ENCODE measurements around the gene SLC6A3.
A peak's percentile ranks its signal among the peaks of the same experiment; 100 is the strongest.
"Not testable (repeated sequence)": the region's sequence is repeated elsewhere in the genome, so short reads cannot be mapped to it uniquely, and the experiment has no call there.

Gene SLC6A3

GRCh38 chr5:1385395-1386273 lies 59.6 kb downstream of the SLC6A3 start:
- peak; percentile 60 for DNase-seq

GRCh38 chr5:1384521-1384920 lies 60.7 kb downstream of the SLC6A3 start:
- DNase-seq, result no peak

DNA sequence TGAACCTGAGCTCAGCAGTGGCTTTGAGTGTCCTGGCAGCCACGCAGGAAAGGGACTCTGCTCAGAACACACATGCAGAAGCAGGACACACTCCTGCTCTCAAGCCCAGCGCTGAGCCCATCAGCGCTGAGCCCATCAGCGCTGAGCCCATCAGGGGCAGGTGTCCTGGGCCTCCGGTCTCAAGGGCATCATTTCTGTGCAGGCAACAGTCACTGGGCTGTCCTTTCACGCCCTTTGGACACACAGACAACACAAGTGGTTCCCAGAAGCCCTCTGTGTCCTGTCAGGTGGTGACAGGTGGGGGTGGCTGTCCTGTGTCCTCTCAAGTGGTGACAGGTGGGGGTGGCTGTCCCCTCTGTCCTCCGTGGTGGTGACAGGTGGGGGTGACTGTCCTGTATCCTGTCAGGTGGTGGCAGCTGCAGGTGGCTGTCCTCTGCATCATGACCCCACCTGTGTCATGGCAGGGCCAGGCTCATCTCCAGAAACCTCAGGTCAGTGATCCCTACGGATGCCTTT lies 61.3 kb downstream of the SLC6A3 start:
- DNase-seq, result no peak

DNA sequence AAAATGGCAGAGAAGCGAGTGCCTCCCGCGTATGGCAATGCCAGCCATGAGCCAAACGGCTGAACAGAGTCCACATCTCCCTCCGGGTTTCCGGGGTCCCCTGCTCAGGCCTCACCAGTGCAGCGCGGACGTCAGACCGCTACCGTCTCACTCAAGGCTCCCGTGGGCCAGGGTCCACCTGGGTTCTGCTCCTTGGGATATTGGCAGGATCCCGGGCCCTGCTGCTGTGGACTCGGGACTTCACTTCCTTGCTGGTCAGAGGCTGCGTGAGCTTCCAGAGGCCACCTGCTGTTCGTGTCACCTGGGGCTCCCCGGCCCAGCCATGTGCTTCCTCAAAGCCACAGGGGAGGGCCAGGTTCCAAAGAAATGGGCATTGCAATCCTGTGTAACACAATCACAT lies 61.9 kb downstream of the SLC6A3 start:
- DNase-seq, result no peak

- no peak for DNase-seq
These were observed 63.0 kb downstream of the SLC6A3 start for GRCh38 chr5:1382248-1382700.

DNA sequence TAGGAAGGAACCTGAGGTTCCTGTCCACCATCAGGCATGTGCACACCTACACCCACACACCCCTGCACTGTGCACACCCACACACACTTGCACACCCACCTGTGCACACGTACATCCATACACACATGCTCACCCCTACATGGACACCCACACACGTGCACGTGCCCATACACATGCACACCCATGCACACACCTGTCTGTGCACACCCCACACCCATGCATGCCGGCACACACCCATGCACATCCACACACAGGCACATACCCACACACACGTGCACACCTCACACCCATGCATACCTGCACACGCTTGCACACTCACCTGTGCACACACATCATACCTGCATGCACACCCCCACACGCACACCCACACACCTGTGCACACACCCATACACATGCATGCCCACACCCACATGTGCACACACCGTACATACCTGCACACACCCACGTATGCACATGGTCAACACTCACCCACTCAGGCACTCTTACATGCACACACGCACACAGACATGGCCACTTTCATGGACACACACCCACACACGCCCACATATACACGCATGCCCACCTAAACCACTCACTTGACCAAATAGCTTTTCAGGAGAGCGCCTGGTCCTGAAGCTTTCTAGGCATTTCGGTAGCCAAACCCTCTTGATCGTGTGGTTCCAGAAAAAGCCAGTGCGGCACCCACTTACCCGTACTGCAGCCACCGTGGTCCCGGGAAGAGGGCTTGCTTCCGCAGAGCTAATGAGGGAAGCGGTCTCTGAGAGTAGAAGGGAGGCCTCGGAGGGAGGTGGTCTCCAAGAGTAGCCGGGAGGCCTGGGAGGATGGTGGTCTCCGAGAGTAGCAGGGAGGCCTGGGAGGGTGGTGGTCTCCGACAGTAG lies 63.6 kb downstream of the SLC6A3 start:
- no peak for DNase-seq

DNA sequence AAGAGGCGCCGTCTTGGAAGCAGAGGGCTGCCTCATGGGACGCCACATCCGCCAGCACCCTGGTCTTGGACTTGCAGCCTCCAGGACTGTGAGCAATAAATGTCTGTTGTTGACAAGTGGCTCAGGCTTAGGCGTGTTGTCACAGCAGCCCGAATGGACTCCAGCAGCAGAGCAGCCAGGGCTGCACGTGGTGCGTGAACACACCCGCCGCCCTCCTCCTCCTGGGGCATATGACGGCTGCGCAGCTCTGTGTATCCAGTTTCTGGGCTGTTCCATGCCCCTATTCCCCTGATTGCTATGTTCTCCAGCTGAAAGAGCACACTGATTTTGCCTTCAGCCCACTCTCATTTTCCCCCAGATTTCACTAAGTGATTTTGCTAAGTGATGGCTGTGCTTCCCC lies 64.3 kb downstream of the SLC6A3 start:
- DNase-seq, result no peak

GRCh38 chr5:1380011-1380817 lies 65.0 kb downstream of the SLC6A3 start:
- no peak for DNase-seq

DNA sequence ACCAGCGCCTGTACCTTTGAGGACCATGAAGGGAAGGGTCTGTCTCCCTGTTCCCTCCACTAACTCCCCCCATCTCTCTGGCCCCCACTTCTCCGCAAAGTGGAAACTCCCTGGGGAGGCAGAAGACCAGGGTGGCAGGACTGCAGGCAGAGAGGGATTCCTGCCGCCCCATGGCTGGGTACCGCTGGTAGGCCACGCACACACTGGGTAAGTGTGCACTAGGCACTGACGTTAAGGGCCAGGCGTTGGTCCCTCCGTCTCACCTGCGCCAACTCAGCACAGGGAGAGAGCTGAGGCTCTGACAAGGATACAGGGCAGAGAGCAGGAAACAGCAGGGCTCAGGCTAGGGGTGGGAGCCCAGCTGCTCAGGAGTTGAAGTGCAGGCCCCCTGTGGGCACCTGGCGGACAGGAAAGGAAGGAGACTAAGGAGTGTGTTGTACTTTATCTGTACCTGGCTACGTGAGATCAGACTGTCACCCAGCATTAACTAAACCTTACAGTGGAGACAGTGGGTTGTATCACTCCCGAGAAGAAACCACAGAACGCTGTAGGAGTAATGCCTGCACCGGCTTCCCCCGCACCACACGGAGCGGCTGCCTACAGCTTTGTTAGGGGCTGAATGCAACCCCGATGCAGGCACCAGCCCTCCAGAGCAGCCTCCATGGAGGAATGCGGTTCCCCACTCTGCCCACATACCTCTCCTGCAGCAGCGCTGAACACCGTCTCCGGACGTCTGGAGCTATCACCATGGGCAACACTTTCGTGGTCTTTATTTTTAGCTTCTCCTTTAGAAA lies 66.2 kb downstream of the SLC6A3 start:
- DNase-seq, result no peak

DNA sequence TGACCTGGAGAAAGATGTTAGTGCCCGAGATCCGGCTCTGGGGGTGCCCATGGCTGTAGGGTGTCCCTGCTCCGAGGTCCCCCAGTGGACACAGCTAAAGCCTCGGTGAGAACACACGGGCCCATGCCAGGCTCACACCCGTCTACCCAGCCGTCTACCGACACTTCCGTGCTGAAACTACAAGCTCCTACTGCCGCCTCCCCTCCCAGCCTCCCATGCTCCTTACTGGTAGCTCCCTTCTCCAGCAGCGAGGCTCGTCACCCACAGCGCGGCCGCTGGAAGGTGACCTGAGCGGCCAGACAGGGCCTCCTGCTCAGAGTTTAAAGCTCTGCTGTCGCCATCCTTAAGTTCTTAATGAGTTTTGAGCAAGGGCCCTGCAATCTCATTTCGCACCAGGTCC lies 67.1 kb downstream of the SLC6A3 start:
- DNase-seq, result no peak

DNA sequence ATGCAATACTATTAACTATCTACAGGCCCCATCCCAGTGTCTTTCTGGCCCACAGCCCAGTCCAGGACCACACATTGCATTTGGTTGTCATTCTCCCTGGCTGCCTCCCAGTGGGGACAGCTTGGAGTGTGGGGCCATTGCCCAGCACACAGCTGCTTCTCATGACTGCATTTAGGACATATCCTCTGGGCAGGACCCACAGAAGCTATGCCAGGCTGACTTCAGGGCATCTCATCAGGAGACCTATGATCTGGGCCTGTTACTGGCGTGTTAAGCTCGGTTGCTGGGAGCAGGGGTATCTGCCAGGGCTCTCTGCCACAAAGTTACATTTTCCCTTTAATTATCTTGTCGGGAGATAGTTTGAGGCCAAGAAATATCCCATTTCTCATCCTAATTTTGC lies 68.3 kb downstream of the SLC6A3 start:
- DNase-seq, result no peak

DNA sequence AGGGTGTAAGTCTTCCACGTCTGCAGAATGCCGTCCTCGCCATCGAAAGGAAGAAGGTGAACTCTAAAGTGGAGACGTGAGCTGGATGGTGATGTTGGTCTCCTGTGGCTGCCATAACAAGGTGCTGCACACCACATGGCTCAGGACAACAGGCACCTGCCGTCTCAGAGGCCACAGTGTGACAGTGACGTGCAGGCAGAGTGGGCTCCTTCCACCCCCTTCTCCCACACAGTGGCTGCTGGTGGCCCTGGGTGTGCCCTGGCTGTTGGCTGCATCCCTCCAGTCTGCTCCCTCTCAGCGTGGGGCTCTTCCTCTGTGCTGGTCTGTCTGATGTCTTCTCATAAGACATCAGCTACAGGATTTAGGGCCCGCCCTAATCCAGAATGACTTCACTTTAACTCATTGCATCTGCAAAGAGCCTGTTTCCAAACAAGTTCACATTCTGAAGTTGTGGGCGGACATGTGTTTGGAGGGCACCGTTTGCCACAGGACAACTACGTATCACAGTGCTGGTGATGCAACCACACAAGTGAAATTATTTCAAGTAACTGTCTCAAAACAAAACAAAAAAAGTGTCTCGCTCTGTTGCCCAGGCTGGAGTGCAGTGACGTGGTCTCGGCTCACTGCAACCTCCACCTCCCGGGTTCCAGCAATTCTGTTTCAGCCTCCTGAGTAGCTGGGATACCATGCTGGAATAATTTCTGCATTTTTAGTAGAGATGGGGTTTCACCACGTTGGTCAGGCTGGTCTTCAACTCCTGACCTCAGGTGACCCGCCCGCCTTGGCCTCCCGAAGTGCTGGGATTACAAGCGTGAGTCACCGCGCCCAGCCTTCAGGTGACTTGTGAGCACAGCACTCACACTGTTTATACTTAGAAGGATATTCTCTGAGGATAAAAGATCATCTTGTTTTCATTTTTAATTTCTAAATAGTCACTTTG lies 69.1 kb downstream of the SLC6A3 start:
- no peak for DNase-seq

- DNase-seq, result peak; percentile 8
These were observed 70.6 kb downstream of the SLC6A3 start for GRCh38 chr5:1374679-1375055.

- no peak for DNase-seq
These were observed 71.1 kb downstream of the SLC6A3 start for GRCh38 chr5:1374030-1374678.

DNA sequence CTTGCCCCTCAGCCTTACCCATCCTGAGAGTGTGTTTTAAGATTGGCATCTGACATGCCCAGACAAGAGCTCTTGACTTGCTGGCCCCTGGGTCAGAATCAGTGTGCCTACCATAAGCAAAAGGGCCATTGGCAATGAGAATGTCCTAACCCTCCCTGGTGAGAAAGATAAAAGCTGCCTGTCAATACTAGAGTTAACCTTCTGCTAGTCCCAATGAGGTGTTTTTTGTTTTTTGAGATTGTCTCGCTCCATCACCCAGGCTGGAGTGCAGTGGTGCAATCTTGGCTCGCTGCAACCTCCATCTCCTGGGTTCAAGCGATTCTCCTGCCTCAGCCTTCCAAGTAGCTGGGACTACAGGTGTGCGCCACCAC lies 73.3 kb downstream of the SLC6A3 start:
- not testable (repeated sequence) for DNase-seq

GRCh38 chr5:1371218-1371971 lies 73.8 kb downstream of the SLC6A3 start:
- DNase-seq, result no peak

DNA sequence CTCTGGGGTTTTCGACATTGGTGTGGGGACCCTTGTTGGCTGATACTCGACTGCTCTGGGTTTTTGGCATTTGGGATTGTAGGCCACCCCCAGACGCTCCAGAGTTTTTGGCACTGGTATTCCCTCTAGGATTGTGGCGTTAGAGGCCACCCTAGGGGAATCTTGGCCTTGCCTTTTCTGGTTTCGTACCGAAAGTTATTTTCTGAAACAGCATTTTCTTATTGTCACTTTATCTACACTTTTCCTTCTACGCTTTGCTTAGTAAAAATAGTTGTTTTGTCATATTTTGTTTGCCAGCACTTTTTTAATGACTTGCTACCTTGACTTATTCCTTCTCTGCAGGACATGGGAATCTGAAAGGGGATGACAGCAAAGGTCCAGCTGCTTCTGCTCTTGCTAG lies 75.2 kb downstream of the SLC6A3 start:
- DNase-seq, result no peak

- no peak for DNase-seq
These were observed 76.5 kb downstream of the SLC6A3 start for GRCh38 chr5:1368756-1369155.

GRCh38 chr5:1368236-1368635 lies 77.0 kb downstream of the SLC6A3 start:
- DNase-seq, result no peak

GRCh38 chr5:1367149-1367548 lies 78.1 kb downstream of the SLC6A3 start:
- DNase-seq, result no peak
